ENCODE data around the gene KLHL1.

DNA sequence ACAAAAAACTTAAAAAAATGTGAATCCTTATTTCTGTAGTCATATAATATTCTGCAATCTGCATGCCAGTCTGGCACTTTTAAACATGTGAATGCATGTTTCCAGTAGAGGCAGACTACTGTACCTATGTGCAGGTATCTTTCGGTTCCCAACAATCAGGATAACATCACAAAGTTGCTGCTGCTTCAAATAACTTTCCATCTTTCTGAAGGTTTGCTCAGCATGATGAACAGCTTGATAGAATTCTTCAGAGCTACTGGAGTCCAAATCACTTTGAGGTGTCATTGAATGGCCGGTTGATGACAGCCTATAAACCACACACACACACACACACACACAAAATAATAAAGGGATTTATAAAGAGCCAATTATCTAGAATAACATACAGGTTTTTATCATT lies 132.8 kb downstream of the KLHL1 start:
- TF ChIP-seq MXI1 (conservative IDR thresholded peaks at IDR 0.05; ENCODE audit: poor library complexity, severe bottlenecking) (no peak), EP300 (conservative IDR thresholded peaks at IDR 0.05; ENCODE audit: poor library complexity, severe bottlenecking) (no peak), POLR2AphosphoS5 (IDR thresholded peaks at IDR 0.05) (no peak), SMC3 (conservative IDR thresholded peaks at IDR 0.05; ENCODE audit: poor library complexity) (no peak), RAD21 (conservative IDR thresholded peaks at IDR 0.05) (no peak)
- TF ChIP-seq, protein P1, sequence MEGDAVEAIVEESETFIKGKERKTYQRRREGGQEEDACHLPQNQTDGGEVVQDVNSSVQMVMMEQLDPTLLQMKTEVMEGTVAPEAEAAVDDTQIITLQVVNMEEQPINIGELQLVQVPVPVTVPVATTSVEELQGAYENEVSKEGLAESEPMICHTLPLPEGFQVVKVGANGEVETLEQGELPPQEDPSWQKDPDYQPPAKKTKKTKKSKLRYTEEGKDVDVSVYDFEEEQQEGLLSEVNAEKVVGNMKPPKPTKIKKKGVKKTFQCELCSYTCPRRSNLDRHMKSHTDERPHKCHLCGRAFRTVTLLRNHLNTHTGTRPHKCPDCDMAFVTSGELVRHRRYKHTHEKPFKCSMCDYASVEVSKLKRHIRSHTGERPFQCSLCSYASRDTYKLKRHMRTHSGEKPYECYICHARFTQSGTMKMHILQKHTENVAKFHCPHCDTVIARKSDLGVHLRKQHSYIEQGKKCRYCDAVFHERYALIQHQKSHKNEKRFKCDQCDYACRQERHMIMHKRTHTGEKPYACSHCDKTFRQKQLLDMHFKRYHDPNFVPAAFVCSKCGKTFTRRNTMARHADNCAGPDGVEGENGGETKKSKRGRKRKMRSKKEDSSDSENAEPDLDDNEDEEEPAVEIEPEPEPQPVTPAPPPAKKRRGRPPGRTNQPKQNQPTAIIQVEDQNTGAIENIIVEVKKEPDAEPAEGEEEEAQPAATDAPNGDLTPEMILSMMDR (IDR thresholded peaks at IDR 0.05; ENCODE audit: poor library complexity, severe bottlenecking): no peak
- TF ChIP-seq, protein P2, sequence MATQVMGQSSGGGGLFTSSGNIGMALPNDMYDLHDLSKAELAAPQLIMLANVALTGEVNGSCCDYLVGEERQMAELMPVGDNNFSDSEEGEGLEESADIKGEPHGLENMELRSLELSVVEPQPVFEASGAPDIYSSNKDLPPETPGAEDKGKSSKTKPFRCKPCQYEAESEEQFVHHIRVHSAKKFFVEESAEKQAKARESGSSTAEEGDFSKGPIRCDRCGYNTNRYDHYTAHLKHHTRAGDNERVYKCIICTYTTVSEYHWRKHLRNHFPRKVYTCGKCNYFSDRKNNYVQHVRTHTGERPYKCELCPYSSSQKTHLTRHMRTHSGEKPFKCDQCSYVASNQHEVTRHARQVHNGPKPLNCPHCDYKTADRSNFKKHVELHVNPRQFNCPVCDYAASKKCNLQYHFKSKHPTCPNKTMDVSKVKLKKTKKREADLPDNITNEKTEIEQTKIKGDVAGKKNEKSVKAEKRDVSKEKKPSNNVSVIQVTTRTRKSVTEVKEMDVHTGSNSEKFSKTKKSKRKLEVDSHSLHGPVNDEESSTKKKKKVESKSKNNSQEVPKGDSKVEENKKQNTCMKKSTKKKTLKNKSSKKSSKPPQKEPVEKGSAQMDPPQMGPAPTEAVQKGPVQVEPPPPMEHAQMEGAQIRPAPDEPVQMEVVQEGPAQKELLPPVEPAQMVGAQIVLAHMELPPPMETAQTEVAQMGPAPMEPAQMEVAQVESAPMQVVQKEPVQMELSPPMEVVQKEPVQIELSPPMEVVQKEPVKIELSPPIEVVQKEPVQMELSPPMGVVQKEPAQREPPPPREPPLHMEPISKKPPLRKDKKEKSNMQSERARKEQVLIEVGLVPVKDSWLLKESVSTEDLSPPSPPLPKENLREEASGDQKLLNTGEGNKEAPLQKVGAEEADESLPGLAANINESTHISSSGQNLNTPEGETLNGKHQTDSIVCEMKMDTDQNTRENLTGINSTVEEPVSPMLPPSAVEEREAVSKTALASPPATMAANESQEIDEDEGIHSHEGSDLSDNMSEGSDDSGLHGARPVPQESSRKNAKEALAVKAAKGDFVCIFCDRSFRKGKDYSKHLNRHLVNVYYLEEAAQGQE (IDR thresholded peaks at IDR 0.05; ENCODE audit: borderline replicate concordance): no peak

Measured in neural cell (in vitro differentiated cells).